Endothelial cell of umbilical vein (primary cell): ENCODE data around the gene MRPS23. TPM values are rescaled to one million over a fixed set of nuclear protein-coding genes. Genes with fewer than 3 reads are reported as not detected.

Experiments
- BruUV-seq: library from RNA; stranded (reverse); fragments of 400-500 nt; replicated peaks from 2 replicates; lab custom pipeline; 2021; lab: Mats Ljungman, UMichigan
- CTCF ChIA-PET: fragments of 300-600, 350-600 bp; sonication (Branson Sonifier 250); formaldehyde crosslinking; loops from one replicate; lab custom pipeline; 2021; ENCODE audit warnings: antibody characterized with exemption, inconsistent platforms; lab: Charles Lee
- POLR2A ChIA-PET: fragments of 300-600, 350-600 bp; sonication (Branson Sonifier 250); formaldehyde crosslinking; loops from one replicate; lab custom pipeline; 2021; ENCODE audit warnings: antibody characterized with exemption, inconsistent platforms; lab: Charles Lee
- DNase-seq: peaks from one replicate; pipeline ENCODE4 v3.0.0-alpha.2; 2011; ENCODE audit warnings: low read depth, low spot score
- FAIRE-seq: peaks from 2 replicates; lab custom pipeline; 2011; peaks lifted over from hg19 to GRCh38; lab: Jason Lieb, UNC
- H2AFZ ChIP-seq: 2 replicates; pipeline ENCODE4 v1.6.0; 2012; ENCODE audit warnings: low read depth, low read length, control low read depth, inconsistent platforms
- H3K27ac ChIP-seq: 2 replicates; pipeline ENCODE4 v1.5.1; 2011; ENCODE audit warnings: low read depth, mild to moderate bottlenecking, control low read depth, low read length, moderate library complexity; ENCODE audit not compliant: insufficient read depth
- H3K27me3 ChIP-seq, 2 experiments: 2 replicates each; pipeline versions ENCODE4 v1.6.0 to v1.6.1; 2011; ENCODE audit warnings: low read length in 2 of 2, mixed read lengths in 1 of 2; ENCODE audit not compliant: control insufficient read depth in 2 of 2, insufficient read depth in 2 of 2
- H3K36me3 ChIP-seq, 2 experiments: 2 replicates in 1 of 2; 3 replicates in 1 of 2; pipeline ENCODE4 v1.5.1; 2011; ENCODE audit warnings: low read length in 2 of 2, mild to moderate bottlenecking in 1 of 2, moderate library complexity in 1 of 2; ENCODE audit not compliant: control insufficient read depth in 2 of 2, insufficient read depth in 2 of 2; ENCODE audit errors: extremely low read depth in 1 of 2
- H3K4me1 ChIP-seq: 3 replicates; pipeline ENCODE4 v1.5.1; 2011; ENCODE audit warnings: mild to moderate bottlenecking, low read length; ENCODE audit not compliant: control insufficient read depth, insufficient read depth; ENCODE audit errors: extremely low read depth
- H3K4me2 ChIP-seq: 2 replicates; pipeline ENCODE4 v1.6.1; 2011; ENCODE audit warnings: low read length, control low read depth, mixed read lengths; ENCODE audit not compliant: insufficient read depth
- H3K4me3 ChIP-seq, 3 experiments: fragments of 200-600 bp in 1 of 3; sonication (generic), shearing (Covaris generic) in 1 of 3; replicated peaks in 1 of 3; 2 replicates each; pipeline ENCODE4 v1.5.1; 2011 to 2016; ENCODE audit warnings: control low read depth in 3 of 3, low read length in 3 of 3, mild to moderate bottlenecking in 2 of 3, inconsistent platforms in 1 of 3, low read depth in 1 of 3, moderate library complexity in 1 of 3; ENCODE audit not compliant: insufficient read depth in 1 of 3
- H3K79me2 ChIP-seq: 2 replicates; pipeline ENCODE4 v1.6.0; 2012; ENCODE audit warnings: low read length, inconsistent platforms; ENCODE audit not compliant: control insufficient read depth, insufficient read depth
- H3K9ac ChIP-seq: replicated peaks from 2 replicates; pipeline ENCODE3; 2011; ENCODE audit warnings: low read length, control low read depth; ENCODE audit not compliant: insufficient read depth; ENCODE audit errors: extremely low read depth
- H3K9me1 ChIP-seq: replicated peaks from 3 replicates; pipeline ENCODE4 v1.6.0; 2011; ENCODE audit warnings: mild to moderate bottlenecking, low read length; ENCODE audit not compliant: control insufficient read depth, insufficient read depth; ENCODE audit errors: extremely low read depth
- H3K9me3 ChIP-seq: replicated peaks from 2 replicates; pipeline ENCODE4 v1.5.1; 2012; ENCODE audit warnings: low read length, inconsistent platforms; ENCODE audit not compliant: control insufficient read depth, insufficient read depth
- H4K20me1 ChIP-seq: replicated peaks from 2 replicates; pipeline ENCODE3; 2011; ENCODE audit warnings: mild to moderate bottlenecking, low read length; ENCODE audit not compliant: control insufficient read depth, insufficient read depth; ENCODE audit errors: extremely low read depth
- CTCF ChIP-seq, 2 donors: IDR thresholded peaks; 1 replicate in 1 of 2; 2 replicates in 1 of 2; pipeline ENCODE4 v1.5.1; 2011; ENCODE audit warnings: low read length in 2 of 2, mild to moderate bottlenecking in 2 of 2, moderate library complexity in 2 of 2, control low read depth in 1 of 2, inconsistent platforms in 1 of 2, low read depth in 1 of 2; ENCODE audit not compliant: insufficient read depth in 1 of 2; ENCODE audit errors: extremely low read depth in 1 of 2
- FOS ChIP-seq: IDR thresholded peaks from 2 replicates; pipeline ENCODE4 v1.6.1; 2011; ENCODE audit warnings: mild to moderate bottlenecking, low read length, moderate library complexity, borderline replicate concordance; ENCODE audit not compliant: insufficient read depth
- GATA2 ChIP-seq: IDR thresholded peaks from 2 replicates; pipeline ENCODE4 v1.7.0; 2011; ENCODE audit warnings: low read depth, mild to moderate bottlenecking, moderate library complexity, mixed read lengths, low read length; ENCODE audit not compliant: insufficient read length, insufficient read depth
- MAX ChIP-seq: IDR thresholded peaks from 2 replicates; pipeline ENCODE4 v1.6.1; 2011; ENCODE audit not compliant: insufficient read depth, insufficient read length
- MYC ChIP-seq: IDR thresholded peaks from one replicate; pipeline ENCODE4 v1.6.1; 2011; ENCODE audit warnings: mild to moderate bottlenecking, low read depth, low read length
- POLR2A ChIP-seq: IDR thresholded peaks from 2 replicates; pipeline ENCODE4 v1.6.1; 2012; ENCODE audit warnings: low read depth, mild to moderate bottlenecking, control low read depth, low read length
- POLR2AphosphoS5 ChIP-seq: IDR thresholded peaks from 2 replicates; pipeline ENCODE4 v1.6.1; 2012; ENCODE audit warnings: low read depth, mild to moderate bottlenecking, control low read depth, low read length, moderate library complexity; ENCODE audit not compliant: insufficient read depth
- dilution Hi-C: fragments of 300-500 bp; cut with MboI; formaldehyde crosslinking; loops from one replicate; pipeline ENCODE4 v1.15.0; 2019; ENCODE audit warnings: low sequenced_read_pairs; ENCODE audit not compliant: extremely low pct_ligation_motif_present
- intact Hi-C: fragments of 100-400 bp; cut with micrococcal nuclease; formaldehyde crosslinking; loops from one replicate; pipeline ENCODE4 v1.10.0; 2022
- polyA plus RNA-seq, 4 experiments: library from polyadenylated mRNA; depleted of rRNA in 3 of 4; stranded (reverse) in 3 of 4; unstranded in 1 of 4; fragments of >200 nt; gene quantifications; 2 replicates each; pipeline versions ENCODE4 v1.2.1 to v1.2.3, GENCODE V29; 2011 to 2012; ENCODE audit warnings: missing spikeins in 1 of 4
- total RNA-seq: library from RNA; stranded (reverse); gene quantifications from 2 replicates; pipeline ENCODE4 v1.2.3, GENCODE V29; 2021

Gene MRPS23
- total and polyA plus RNA-seq, 2 donors (not counting 3 experiments of a cell fraction or from before 2014, with no cell fraction given), result 39.9 to 46.2 TPM

GRCh38 chr17:57801044-57801711 is 48.7 kb downstream of the MRPS23 start:
- Histone ChIP-seq H3K36me3 (no peaks in the 10 kb centered on the region), H3K4me3 (no peak overlapping the region), H3K9ac (no peak overlapping the region), H3K79me2 (no peaks in the 10 kb centered on the region), H3K27me3 (peaks cover 0 to 2% of the 10 kb centered on the region in 2 experiments), H4K20me1 (no peaks in the 10 kb centered on the region), H3K4me2 (no peak overlapping the region), H3K27ac (no peak overlapping the region), H3K9me1 (no peaks in the 10 kb centered on the region), H2AFZ (no peak overlapping the region), H3K9me3 (no peaks in the 10 kb centered on the region), H3K4me1 (no peaks in the 10 kb centered on the region)
- BruUV-seq, result no TSS peak
- intact Hi-C loops, result no loop called here
- FAIRE-seq, result no peak
- no peak for DNase-seq
- TF ChIP-seq POLR2A, result no peak
- no peak for TF ChIP-seq CTCF (IDR thresholded peaks at IDR 0.05; ENCODE audit: extremely low read depth in 1 of 2, insufficient read depth in 1 of 2, low read depth in 1 of 2, low read length in 2 of 2)
- no peak for TF ChIP-seq GATA2
- TF ChIP-seq MAX, result no peak
- no peak for TF ChIP-seq POLR2AphosphoS5
- TF ChIP-seq FOS, result no peak
- no peak for TF ChIP-seq MYC
- ChIA-PET POLR2A (no interaction called here), CTCF (interaction anchor here (2.2 to 4.0 kb wide), 2 partner anchors 17 to 32 kb away, joined by 11 to 17 read pairs; no protein-coding TSS in a partner anchor)
- dilution Hi-C loops, result no loop called here
